Activated CD4-positive, alpha-beta T cell treated with anti-CD3 and anti-CD28 coated beads for 36 hours (primary cell): ENCODE data around the gene PLOD3. TPM values are rescaled to one million over a fixed set of nuclear protein-coding genes. Genes with fewer than 3 reads are reported as not detected.

Source experiments
- ATAC-seq: fragments of 200-7000 bp; cut with Tn5 transposase; one replicate; pipeline ENCODE4 v1.10.0; 2021; ENCODE audit warnings: mild to moderate bottlenecking, moderate library complexity
- CTCF ChIA-PET: fragments of 350-600 bp; sonication (Branson Sonifier 250); formaldehyde crosslinking; loops from one replicate; lab custom pipeline; 2021; ENCODE audit warnings: antibody characterized with exemption; lab: Charles Lee
- POLR2A ChIA-PET: fragments of 350-600 bp; sonication (Branson Sonifier 250); formaldehyde crosslinking; loops from one replicate; lab custom pipeline; 2021; ENCODE audit warnings: antibody characterized with exemption, inconsistent platforms; lab: Charles Lee
- DNase-seq: peaks from one replicate; pipeline ENCODE4 v3.0.0-alpha.2; 2020
- H3K27ac Mint-ChIP-seq: one replicate; pipeline ENCODE4 v1.8.0; 2021; ENCODE audit warnings: mixed read lengths
- H3K27me3 Mint-ChIP-seq: one replicate; pipeline ENCODE4 v1.8.0; 2021; ENCODE audit warnings: mixed read lengths
- H3K36me3 Mint-ChIP-seq: one replicate; pipeline ENCODE4 v1.8.0; 2021; ENCODE audit warnings: low read depth, mixed read lengths
- H3K4me1 Mint-ChIP-seq: one replicate; pipeline ENCODE4 v1.8.0; 2021; ENCODE audit warnings: mixed read lengths
- H3K4me3 Mint-ChIP-seq: one replicate; pipeline ENCODE4 v1.8.0; 2021; ENCODE audit warnings: mild to moderate bottlenecking, moderate library complexity, mixed read lengths
- H3K9me3 Mint-ChIP-seq: one replicate; pipeline ENCODE4 v1.8.0; 2021; ENCODE audit warnings: low read depth, mixed read lengths
- intact Hi-C, 2 experiments: fragments of 100-400 bp; cut with DNase I in 1 of 2; cut with micrococcal nuclease in 1 of 2; formaldehyde crosslinking; loops; one replicate each; pipeline versions ENCODE4 v1.14.2 to v1.15.1; 2022 to 2024; cut with DNase I, micrococcal nuclease
- total RNA-seq, 2 experiments: library from RNA; stranded (reverse); gene quantifications; one replicate each; pipeline ENCODE4 v1.2.3, GENCODE V29; 2021

The PLOD3 gene
- total RNA-seq, 2 experiments from 2014 or later: 30.7 to 35.9 TPM

DNA sequence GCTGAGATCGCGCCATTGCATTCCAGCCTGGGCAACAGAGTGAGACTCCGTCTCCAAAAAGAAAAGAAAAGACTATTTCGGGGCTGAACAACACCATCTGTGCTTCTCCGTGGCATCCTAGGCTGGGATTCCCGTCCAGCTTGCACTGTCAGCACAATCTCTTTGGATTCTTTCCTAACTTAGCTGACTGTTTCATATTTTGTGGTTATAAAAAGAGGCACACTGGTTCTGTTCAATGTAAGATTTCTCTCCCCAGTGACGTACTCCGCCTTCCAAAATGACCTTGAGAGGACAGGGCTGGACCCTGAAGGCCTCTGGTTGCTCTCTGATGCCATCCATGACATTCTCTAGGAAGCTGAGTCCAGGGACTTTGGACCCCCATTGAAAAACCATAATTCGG lies 9.3 kb upstream of the PLOD3 start:
- CTCF ChIA-PET: interaction anchor here (0.6 to 1.5 kb wide), 5 partner anchors 9 to 83 kb away, joined by 3 to 5 read pairs (median 4); partner anchors contain the start of gene ZNHIT1
- no peaks in the 10 kb centered on the region for H3K9me3 Mint-ChIP-seq
- POLR2A ChIA-PET: interaction anchor here (0.6 to 0.8 kb wide), 2 partner anchors 9 to 10 kb away, joined by 3 to 9 read pairs; partner anchors contain the start of gene ZNHIT1
- H3K4me1 Mint-ChIP-seq: no peaks in the 10 kb centered on the region
- ATAC-seq: no peak
- intact Hi-C loops: no loop called here
- peaks cover 23% of the 10 kb centered on the region for H3K36me3 Mint-ChIP-seq
- H3K27ac Mint-ChIP-seq: no peak overlapping the region
- DNase-seq: no peak
- no peaks in the 10 kb centered on the region for H3K27me3 Mint-ChIP-seq
- H3K4me3 Mint-ChIP-seq: no peak overlapping the region

DNA sequence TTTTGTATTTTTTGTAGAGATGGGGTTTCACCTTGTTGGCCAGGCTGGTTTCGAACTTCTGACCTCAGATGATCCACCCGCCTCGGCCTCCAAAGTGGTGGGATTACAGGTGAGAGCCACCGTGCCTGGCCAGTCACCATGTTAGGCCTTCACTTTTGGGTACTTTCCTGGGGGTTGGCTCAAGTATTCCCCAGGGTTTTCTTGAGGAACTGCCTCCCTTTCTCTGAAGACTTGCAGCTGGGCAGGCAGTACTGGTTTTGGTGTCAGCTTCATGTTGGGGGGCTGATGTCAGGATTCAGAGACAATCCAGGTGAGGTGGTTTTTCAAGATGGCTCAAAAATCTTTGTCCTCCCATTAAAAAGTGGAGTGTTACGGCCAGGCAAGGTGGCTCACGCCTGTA lies 8.3 kb upstream of the PLOD3 start:
- Mint-ChIP-seq H3K27ac (no peak overlapping the region), H3K36me3 (peaks cover 23% of the 10 kb centered on the region), H3K27me3 (no peaks in the 10 kb centered on the region), H3K4me1 (peaks cover 3% of the 10 kb centered on the region), H3K4me3 (no peak overlapping the region), H3K9me3 (no peaks in the 10 kb centered on the region)
- no peak for DNase-seq
- CTCF ChIA-PET: interaction anchor here (0.6 kb wide), 1 partner anchor 33 kb away, joined by 3 read pairs; no protein-coding TSS in a partner anchor
- intact Hi-C loops: no loop called here
- POLR2A ChIA-PET: interaction anchor here (0.6 to 0.8 kb wide), 2 partner anchors 9 to 39 kb away, joined by 3 to 5 read pairs; no protein-coding TSS in a partner anchor
- ATAC-seq: no peak

DNA sequence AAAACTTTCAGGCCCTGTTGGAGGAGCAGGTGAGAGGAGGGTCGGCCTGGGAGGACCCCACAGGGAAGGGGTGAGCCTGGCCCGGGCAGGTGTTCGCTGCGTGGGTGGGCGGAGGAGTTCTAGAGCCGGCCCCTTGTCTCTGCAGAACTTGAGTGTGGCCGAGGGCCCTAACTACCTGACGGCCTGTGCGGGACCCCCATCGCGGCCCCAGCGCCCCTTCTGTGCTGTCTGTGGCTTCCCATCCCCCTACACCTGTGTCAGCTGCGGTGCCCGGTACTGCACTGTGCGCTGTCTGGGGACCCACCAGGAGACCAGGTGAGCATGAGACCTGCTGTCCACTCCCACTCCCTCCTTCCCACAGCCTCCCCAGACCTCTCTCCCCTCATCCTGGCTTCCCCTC lies 6.1 kb upstream of the PLOD3 start:
- Mint-ChIP-seq H3K27ac (no peak overlapping the region), H3K4me1 (peaks cover 18% of the 10 kb centered on the region), H3K9me3 (no peaks in the 10 kb centered on the region), H3K4me3 (no peak overlapping the region), H3K27me3 (no peaks in the 10 kb centered on the region), H3K36me3 (peaks cover 20% of the 10 kb centered on the region)
- ChIA-PET POLR2A (no interaction called here), CTCF (interaction anchor here (1.3 kb wide), 1 partner anchor 59 kb away, joined by 4 read pairs; no protein-coding TSS in a partner anchor)
- intact Hi-C loops: no loop called here
- no peak for DNase-seq
- no peak for ATAC-seq

DNA sequence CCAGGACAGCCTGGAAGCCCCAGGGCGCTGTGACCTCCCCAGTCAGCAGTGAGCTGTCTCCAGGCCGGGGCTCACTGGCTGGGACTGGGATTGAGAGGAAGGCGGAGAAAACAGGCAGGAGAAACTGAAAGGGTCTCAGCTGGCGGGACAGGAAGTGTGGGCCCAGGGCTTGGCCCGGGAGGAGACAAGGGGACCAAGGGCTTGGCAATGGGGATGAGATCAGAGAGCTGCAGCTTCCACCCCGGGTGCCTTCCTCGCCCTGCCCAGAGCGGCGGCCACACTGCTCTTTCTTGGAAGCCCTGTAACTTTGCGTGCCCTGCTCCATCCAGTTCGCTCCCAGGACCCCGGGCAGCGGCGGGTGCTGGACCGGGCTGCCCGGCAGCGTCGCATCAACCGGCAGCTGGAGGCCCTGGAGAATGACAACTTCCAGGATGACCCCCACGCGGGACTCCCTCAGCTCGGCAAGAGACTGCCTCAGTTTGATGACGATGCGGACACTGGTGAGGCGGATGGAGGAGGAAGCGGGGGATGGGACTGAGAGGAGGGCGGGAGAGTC lies 5.0 kb upstream of the PLOD3 start:
- H3K27me3 Mint-ChIP-seq: no peaks in the 10 kb centered on the region
- H3K27ac Mint-ChIP-seq: no peak overlapping the region
- H3K4me3 Mint-ChIP-seq: no peak overlapping the region
- H3K4me1 Mint-ChIP-seq: peaks cover 19% of the 10 kb centered on the region
- ChIA-PET POLR2A (no interaction called here), CTCF (interaction anchor here (1.3 to 1.4 kb wide), 2 partner anchors 30 to 60 kb away, joined by 4 read pairs; no protein-coding TSS in a partner anchor)
- ATAC-seq: no peak
- intact Hi-C loops: no loop called here
- peaks cover 19% of the 10 kb centered on the region for H3K36me3 Mint-ChIP-seq
- no peak for DNase-seq
- H3K9me3 Mint-ChIP-seq: no peaks in the 10 kb centered on the region

DNA sequence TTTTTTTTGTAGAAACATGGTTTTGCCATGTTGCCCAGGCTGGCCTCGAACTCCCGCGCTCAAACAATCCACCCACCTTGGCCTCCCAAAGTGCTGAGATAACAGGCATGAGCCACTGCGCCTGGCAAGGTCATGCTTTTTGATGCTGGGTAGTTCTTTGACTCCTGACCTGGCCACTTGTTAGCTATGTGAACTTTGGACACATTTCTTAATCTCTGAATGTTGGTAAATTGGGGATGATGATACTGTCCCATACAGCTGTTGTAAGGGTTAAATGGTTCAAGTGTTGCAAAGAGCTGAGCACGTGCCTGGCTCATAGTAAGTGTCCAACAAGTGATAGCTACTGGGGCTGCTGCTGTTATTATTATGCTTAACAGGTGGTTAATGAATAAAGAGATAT lies 2.9 kb upstream of the PLOD3 start:
- Mint-ChIP-seq H3K9me3 (no peaks in the 10 kb centered on the region), H3K4me1 (peaks cover 31% of the 10 kb centered on the region), H3K27me3 (no peaks in the 10 kb centered on the region), H3K36me3 (peaks cover 24% of the 10 kb centered on the region), H3K4me3 (no peak overlapping the region), H3K27ac (no peak overlapping the region)
- CTCF ChIA-PET: interaction anchor here (0.7 to 4.3 kb wide), 5 partner anchors 8 to 367 kb away, joined by 3 to 38 read pairs (median 4); partner anchors contain the start of gene FIS1
- DNase-seq (no peak), ATAC-seq (no peak)
- POLR2A ChIA-PET: no interaction called here
- intact Hi-C loops: no loop called here

DNA sequence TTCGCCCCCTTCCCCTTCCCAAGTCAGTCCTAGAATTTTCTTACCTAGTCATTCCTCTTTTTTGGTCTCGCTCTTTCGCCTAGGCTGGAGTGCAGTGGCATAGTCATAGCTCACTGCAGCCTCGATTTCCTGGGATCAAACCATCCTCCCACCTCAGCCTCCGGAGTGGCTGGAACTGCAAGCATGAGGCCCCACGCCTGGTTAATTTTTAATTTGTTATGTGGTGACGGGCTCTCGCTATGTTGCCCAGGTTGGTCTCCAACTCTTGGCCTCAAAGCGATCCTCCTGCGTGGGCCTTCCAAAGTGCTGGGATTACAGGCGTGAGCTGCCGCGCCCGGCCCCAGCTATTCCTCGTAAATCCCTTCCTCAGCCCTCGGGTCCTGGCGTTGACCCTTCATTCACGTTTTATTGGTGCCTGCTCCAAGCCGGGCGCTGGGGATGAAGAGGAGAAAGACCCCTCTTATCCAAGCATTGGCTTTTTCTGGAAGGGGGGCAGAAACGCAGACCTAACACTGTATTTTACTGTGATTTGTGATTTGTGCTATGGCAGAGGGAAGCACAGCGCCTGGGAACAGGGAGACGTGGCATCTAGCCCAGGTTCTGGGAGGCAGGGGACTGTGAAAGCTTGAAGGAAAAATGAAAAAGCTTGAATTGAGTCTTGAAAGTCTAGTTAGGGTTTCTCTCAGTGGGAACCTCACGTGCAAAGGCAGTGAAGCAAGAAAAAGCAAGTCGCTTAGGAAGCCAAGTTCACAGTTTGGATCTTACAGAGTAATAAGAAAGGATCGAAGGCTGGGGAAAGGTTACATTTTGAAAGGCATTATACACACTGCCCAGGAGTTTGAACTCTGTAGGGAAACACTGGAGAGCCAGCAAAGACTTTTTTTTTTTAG lies 1.1 kb upstream of the PLOD3 start:
- Mint-ChIP-seq H3K4me3 (peak overlapping the region; percentile 99), H3K4me1 (peaks cover 31% of the 10 kb centered on the region), H3K9me3 (no peaks in the 10 kb centered on the region), H3K36me3 (peaks cover 20% of the 10 kb centered on the region), H3K27ac (peak overlapping the region; percentile 85), H3K27me3 (no peaks in the 10 kb centered on the region)
- CTCF ChIA-PET: interaction anchor here (0.7 to 4.3 kb wide), 15 partner anchors 8 to 513 kb away, joined by 3 to 38 read pairs (median 6); partner anchors contain the start of genes FIS1 and POP7
- POLR2A ChIA-PET: interaction anchor here (0.6 to 1.6 kb wide), 5 partner anchors 8 to 512 kb away, joined by 3 to 9 read pairs (median 4); partner anchors contain the start of genes POP7 and SRRT
- ATAC-seq: peak; percentile 11
- DNase-seq: no peak
- intact Hi-C loops: loop anchor here (1.0 to 10.0 kb wide), 7 partner anchors 26 to 511 kb away; partner anchors contain the start of genes IFT22 (in 1 of the 2), POP7 (in 1 of the 2) and UFSP1 (in 1 of the 2)

DNA sequence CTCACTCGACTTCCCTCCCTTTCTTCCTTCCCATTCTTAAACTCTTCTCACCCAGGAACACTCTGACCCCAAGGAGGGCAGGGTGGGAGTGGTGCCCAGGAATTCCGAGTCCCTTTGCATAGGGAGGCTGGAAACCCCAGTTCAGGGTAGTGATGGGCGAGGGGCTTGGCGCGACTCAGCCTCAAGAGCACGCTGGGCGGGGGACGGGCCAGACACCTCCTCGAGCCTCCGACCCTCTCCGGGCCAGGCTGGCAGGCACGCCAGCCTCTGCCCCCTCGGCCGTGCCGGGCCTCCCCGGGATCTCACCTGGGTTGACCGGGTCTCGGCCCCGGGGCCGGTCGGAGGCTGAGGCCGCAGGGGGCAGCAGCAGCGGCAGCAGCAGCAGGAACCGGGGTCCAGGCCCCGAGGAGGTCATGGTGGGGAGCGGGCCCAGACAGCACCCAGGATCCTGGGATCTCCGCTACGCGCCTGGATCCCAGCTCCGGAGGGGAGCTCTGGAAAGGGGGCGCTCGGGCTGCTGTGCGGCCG lies 457 bp downstream of the PLOD3 start:
- Mint-ChIP-seq H3K9me3 (no peaks in the 10 kb centered on the region), H3K27me3 (no peaks in the 10 kb centered on the region), H3K36me3 (peaks cover 16% of the 10 kb centered on the region), H3K4me3 (peak overlapping the region; percentile 99), H3K4me1 (peaks cover 31% of the 10 kb centered on the region), H3K27ac (peak overlapping the region; percentile 70)
- DNase-seq (no peak), ATAC-seq (peak; percentile 4)
- intact Hi-C loops: loop anchor here (1.0 to 10.0 kb wide), 7 partner anchors 63 to 510 kb away; partner anchors contain the start of genes AP1S1 (in 1 of the 2), POP7 (in 1 of the 2), SRRT (in 1 of the 2) and TRIM56 (in 1 of the 2)
- POLR2A ChIA-PET: interaction anchor here (1.6 kb wide), 1 partner anchor 27 kb away, joined by 7 read pairs; no protein-coding TSS in a partner anchor
- CTCF ChIA-PET: interaction anchor here (0.6 to 4.3 kb wide), 11 partner anchors 13 to 74 kb away, joined by 3 to 38 read pairs (median 6); partner anchors contain the start of gene FIS1

DNA sequence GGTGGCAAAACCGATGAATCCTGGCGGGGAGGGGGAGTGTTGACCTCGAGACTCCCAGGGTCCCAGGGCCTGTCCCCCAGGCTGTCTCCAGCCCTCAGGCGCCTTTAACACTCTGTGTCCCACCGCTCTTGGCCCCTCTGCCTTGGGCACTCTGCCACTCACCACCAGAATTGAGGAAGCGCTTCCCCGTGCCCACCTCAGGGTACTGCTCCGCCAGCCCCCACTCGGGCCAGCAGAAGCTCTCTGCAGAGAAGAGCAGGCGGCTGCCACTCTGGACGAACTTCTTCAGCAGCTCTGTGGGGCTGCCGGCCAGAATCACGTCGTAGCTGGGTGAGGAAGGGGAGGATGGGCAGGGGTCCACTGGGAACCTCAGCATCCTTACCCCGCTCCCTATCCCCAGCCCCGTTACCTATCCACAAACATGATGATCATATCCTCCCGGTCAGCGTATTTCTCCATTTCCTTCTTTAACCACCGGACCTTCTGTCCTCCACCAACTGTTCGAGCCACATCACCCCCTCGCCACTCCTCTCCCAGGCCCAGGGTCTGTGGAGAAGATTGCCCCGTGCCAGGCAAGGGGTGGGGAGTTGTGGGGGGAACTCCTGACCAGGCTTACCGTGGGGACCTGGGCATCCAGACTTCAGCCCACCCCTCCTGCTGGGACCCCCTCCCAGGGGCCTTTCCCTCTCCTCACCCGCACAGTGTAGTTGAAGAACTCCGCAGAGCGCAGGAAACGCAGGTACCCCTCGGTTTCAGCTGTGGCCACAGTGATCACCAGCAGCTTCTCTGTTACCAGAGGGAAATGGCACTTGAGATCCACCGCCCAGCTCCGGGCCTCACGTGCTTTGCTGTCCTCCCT lies 1.2 kb downstream of the PLOD3 start:
- Mint-ChIP-seq H3K4me3 (peak overlapping the region; percentile 99), H3K36me3 (peaks cover 16% of the 10 kb centered on the region), H3K9me3 (no peaks in the 10 kb centered on the region), H3K27me3 (no peaks in the 10 kb centered on the region), H3K4me1 (peaks cover 31% of the 10 kb centered on the region), H3K27ac (peak overlapping the region; percentile 70)
- DNase-seq (peak; percentile 24), ATAC-seq (no peak)
- intact Hi-C loops: loop anchor here (5.0 to 10.0 kb wide), 2 partner anchors 69 to 509 kb away; partner anchors contain the start of gene POP7 (in 1 of the 2)
- CTCF ChIA-PET: interaction anchor here (1.0 to 4.3 kb wide), 4 partner anchors 24 to 72 kb away, joined by 3 to 38 read pairs (median 9); partner anchors contain the start of gene FIS1
- POLR2A ChIA-PET: no interaction called here

DNA sequence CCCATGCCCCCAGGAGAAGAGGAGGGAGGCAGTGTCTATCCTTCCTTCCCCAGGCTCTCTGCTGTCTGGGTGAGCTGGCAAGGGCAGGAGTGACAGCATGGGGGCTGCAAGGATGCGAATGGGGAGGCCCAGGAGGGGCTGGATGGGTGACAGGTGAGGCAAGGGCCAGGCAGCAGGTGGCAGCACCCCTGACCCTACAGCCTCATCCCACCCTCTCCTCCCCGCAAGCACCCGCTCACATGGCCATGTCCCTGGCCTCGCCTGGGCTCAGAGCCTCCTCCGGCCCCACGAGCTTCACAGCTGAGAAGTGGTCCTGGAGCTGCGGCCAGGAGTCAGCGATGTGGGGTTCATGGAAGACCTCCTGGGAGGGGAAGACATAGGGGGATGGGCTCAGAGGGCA lies 5.4 kb downstream of the PLOD3 start:
- ATAC-seq (no peak), DNase-seq (no peak)
- Mint-ChIP-seq H3K27ac (no peak overlapping the region), H3K36me3 (peaks cover 27% of the 10 kb centered on the region), H3K4me3 (no peak overlapping the region), H3K27me3 (no peaks in the 10 kb centered on the region), H3K9me3 (no peaks in the 10 kb centered on the region), H3K4me1 (peaks cover 12% of the 10 kb centered on the region)
- intact Hi-C loops: loop anchor here in 1 of 2 experiments (10.0 kb wide), 1 partner anchor 73 kb away; no protein-coding TSS in a partner anchor
- POLR2A ChIA-PET: no interaction called here
- CTCF ChIA-PET: no interaction called here

DNA sequence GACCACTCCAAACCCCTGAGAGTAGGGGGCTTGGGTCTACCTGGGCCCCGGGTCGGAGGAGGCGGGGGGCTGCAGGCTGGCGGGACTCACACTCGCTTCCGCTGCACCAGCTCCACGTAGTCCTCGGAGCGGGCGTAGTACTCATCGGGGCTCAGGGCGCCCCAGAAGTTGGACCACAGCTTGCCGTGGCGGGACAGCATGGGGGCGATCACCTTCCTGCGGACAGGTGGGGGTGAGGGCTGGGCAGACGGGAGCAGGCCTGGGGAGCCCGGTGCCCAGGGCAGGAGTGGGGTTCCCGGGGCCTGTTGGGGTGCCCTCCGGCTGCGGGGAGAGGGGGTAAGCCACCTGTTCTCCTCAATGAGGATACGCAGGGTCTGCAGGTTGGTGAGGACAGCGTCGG lies 5.9 kb downstream of the PLOD3 start:
- no peaks in the 10 kb centered on the region for H3K27me3 Mint-ChIP-seq
- CTCF ChIA-PET: no interaction called here
- intact Hi-C loops: loop anchor here in 1 of 2 experiments (10.0 kb wide), 1 partner anchor 73 kb away; no protein-coding TSS in a partner anchor
- no peaks in the 10 kb centered on the region for H3K9me3 Mint-ChIP-seq
- H3K36me3 Mint-ChIP-seq: peaks cover 23% of the 10 kb centered on the region
- POLR2A ChIA-PET: no interaction called here
- H3K4me1 Mint-ChIP-seq: peaks cover 9% of the 10 kb centered on the region
- DNase-seq (no peak), ATAC-seq (no peak)
- H3K4me3 Mint-ChIP-seq: no peak overlapping the region
- no peak overlapping the region for H3K27ac Mint-ChIP-seq
